HG03575 (cell line): ENCODE results near the gene TCEAL7.

Experiments
- ATAC-seq: cut with Tn5 transposase; IDR thresholded peaks from one replicate; pipeline ENCODE4 v1.9.1; 2021; ENCODE audit not compliant: unreplicated experiment, insufficient number of reproducible peaks, low FRiP score; ENCODE audit errors: extremely low read depth

The TCEAL7 gene

GRCh38 chrX:103361798-103362197 lies 31.8 kb downstream of the TCEAL7 start:
- ATAC-seq: no peak

- ATAC-seq: no peak
These were observed 32.4 kb downstream of the TCEAL7 start for GRCh38 chrX:103362474-103362873.

- no peak for ATAC-seq
These were observed 33.0 kb downstream of the TCEAL7 start for GRCh38 chrX:103363046-103363445.

GRCh38 chrX:103367502-103367901 lies 37.5 kb downstream of the TCEAL7 start:
- no peak for ATAC-seq

GRCh38 chrX:103369479-103369878 lies 39.4 kb downstream of the TCEAL7 start:
- ATAC-seq: no peak

DNA sequence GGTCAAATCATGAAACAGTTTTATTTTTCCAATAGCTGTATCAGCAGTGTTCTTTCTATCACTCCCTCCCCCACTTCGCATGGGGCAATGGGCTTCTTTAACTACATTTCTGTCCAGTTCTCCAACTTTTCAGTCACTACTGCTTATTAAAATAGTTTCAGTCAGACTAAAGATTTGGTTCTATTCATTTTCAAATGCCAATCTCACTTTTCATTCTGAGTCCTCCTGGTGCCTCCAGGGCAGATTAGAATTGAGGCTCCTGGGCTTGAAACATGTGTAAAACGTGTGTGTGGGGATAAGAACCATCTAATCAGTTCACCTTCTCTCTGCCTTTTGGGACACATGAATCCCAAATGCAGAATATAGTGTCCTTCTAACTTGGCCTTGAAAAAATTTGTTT lies 42.8 kb downstream of the TCEAL7 start:
- no peak for ATAC-seq

DNA sequence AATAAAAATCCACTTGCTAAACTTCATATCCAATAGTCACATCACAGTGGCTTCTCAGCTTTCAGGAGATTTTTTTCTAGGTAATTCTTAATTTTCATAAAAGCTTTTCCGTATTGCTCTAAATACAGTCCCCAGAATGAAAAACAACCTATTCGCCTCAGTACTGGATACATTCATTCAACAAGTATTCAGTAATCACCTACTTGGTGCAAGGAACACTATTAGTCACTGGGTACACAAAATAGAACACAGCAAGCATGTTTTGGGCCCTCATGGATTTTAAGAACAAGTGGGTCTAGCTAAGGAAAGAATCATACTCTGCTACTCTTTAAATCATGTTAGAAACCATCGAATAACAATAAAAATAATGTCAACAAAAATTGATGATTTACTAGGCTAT lies 43.5 kb downstream of the TCEAL7 start:
- no peak for ATAC-seq

DNA sequence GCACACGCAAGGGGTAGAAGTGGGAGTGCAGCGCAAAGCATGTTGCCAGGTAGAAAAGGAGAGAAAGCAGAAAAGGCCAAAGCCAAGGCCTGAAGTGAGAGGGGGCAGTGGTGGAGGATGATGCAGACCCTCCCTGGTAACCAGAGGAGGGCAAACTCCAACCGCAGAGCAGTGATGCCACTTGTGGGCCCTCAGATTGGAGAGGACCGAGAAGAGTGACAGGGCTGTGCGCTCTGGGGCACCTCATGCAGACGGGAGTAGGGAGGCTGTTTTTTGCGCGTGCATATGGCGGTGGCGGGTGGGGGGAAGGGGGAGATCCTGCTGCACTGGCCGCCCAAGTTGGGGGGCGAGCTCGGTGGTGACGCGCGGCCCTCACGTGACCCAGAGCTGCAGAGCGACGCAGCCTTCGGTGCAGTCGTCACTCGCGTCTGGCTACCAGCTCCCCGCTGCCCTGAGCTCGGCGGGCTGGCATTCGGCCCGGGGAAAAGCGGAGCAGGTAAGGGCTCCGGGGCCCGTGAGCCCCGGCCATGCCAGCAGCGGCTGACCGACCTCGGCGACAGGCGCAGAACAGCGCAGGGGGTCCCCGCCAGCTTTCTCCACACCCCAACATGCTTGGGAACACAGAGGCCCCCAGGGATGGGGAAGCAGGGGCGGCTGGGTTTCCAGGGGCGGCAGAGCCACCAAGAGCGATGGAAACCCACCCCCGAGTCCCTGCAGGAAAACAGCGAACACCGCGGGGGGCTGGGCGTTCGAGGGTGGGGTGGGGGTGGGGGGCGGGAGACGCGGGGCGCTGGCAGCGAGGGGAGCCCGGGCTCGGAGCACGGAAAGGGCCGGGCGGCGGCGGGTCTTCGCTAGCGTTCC lies 46.3 kb downstream of the TCEAL7 start, which contains the start of gene BEX3:
Gene BEX3, plus strand, starts transcription at position 421 of the 861 bp plus-strand sequence. CDS start 984 bp downstream, outside the sequence.
- ATAC-seq: no peak

DNA sequence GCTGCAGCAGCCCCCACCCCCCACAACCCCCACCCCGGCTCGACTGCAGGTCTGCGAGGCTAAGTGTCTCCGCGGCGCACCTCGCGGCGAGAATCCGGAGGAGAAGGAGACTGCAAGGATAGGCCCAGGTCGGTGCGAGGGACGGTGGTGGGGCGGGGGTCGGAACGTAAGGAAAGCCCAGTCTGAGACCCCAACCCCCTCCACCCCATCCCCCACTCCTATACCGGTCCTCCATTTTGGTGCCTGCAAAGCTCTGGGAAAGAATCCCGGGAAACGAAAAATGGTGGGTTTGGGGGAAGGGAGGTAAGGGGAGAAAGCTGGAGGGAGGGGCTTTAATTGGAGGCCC lies 46.9 kb downstream of the TCEAL7 start:
- ATAC-seq: no peak

GRCh38 chrX:103378990-103379389 lies 49.0 kb downstream of the TCEAL7 start:
- ATAC-seq: no peak
